Measurements from ENCODE around the gene PPT2.

Gene PPT2

DNA sequence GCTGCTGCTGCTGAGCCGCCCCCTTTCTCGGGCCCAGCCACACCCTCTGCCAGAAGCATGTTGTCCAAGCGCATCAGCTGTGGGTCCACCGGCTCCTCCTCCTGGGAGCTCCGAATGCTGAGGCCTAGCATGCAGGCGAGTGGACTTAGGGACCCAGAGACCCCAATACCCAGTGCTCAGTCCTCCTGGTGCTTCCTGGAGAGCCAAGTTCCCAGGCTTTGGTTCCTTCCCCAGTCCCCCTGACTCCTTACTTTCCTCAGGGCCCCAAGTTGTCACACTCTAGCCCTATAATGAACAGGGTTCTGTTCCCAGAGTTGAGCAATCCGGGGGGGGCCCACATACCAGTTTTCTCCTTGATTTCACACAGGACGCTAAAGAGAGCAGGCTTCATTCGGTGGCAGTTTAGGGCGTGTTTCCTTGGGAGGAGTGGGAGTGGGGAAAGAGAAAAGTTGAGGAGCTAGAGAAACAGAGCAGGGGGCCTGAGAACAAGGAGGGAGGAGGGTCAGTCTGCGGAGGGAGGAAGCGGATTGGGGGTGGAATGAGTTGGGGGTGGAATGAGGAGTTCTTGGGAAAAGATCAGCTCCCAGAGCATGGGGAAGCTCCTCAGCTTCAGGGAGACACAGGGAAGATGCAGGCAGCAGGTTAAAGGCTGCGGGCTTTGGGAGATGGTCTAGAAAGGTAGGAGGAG, 34.6 kb downstream of the PPT2 start:
- no peaks in the 10 kb centered on the region for H3K27me3 ChIP-seq (ENCODE audit: control insufficient read depth in 1 of 2, insufficient read depth in 1 of 2, low read length in 2 of 2)
- H3K18ac ChIP-seq (ENCODE audit: low read depth in 1 of 2, low read length in 2 of 2), result peak overlapping the region; percentile 16 to 81
- H4K91ac ChIP-seq (ENCODE audit: low read length), result no peak overlapping the region
- 34% methylated on average over 13 of the region's 13 CpGs for WGBS
- H3K14ac ChIP-seq (ENCODE audit: low read length in 2 of 2), result no peak overlapping the region
- no peak overlapping the region for H2BK12ac ChIP-seq (ENCODE audit: low read length in 2 of 2)
- H2AK5ac ChIP-seq (ENCODE audit: low read length, severe bottlenecking), result no peak overlapping the region
- no peak overlapping the region for H2BK15ac ChIP-seq (ENCODE audit: low read depth, poor library complexity, severe bottlenecking)
- peak overlapping the region; percentile 55 for H3K27ac ChIP-seq (ENCODE audit: low read length, poor library complexity, severe bottlenecking)
- no peak overlapping the region for H2AFZ ChIP-seq (ENCODE audit: low read depth, low read length)
- peak overlapping the region; percentile 94 for H3K9ac ChIP-seq (ENCODE audit: low read length)
- H4K8ac ChIP-seq (ENCODE audit: low read length), result no peak overlapping the region
- H3K23ac ChIP-seq (ENCODE audit: low read length in 2 of 2), result peak overlapping the region in 1 of 2 experiments; percentile 46
- H3K36me3 ChIP-seq (ENCODE audit: control insufficient read depth in 1 of 2, insufficient read depth in 2 of 2, low read depth in 1 of 2, low read length in 2 of 2), result peaks cover 33 to 36% of the 10 kb centered on the region in 2 experiments
- no peak overlapping the region for H2BK5ac ChIP-seq (ENCODE audit: low read depth, low read length, poor library complexity, severe bottlenecking)
- peak; percentile 48 for DNase-seq
- no peaks in the 10 kb centered on the region for H3K9me3 ChIP-seq (ENCODE audit: control insufficient read depth, low read length)
- peak overlapping the region; percentile 66 to 94 for H3K4me3 ChIP-seq (ENCODE audit: insufficient read depth in 1 of 2, low read depth in 1 of 2, low read length in 2 of 2)
- peaks cover 42% of the 10 kb centered on the region for H3K4me1 ChIP-seq (ENCODE audit: control insufficient read depth, insufficient read depth, low read depth, low read length)
- H3K4ac ChIP-seq (ENCODE audit: low read depth in 1 of 2, low read length in 2 of 2), result peak overlapping the region; percentile 20 to 87
- H3K79me1 ChIP-seq (replicated peaks; ENCODE audit: low read length, poor library complexity, severe bottlenecking), result peaks cover 20% of the 10 kb centered on the region
- H2BK120ac ChIP-seq (ENCODE audit: low read depth, low read length), result peak overlapping the region; percentile 61
- peak overlapping the region; percentile 81 for H3K4me2 ChIP-seq (ENCODE audit: low read length, poor library complexity, severe bottlenecking)

GRCh38 chr6:32189069-32189741, 35.3 kb downstream of the PPT2 start:
- peaks cover 27 to 29% of the 10 kb centered on the region in 2 experiments for H3K36me3 ChIP-seq (ENCODE audit: control insufficient read depth in 1 of 2, insufficient read depth in 2 of 2, low read depth in 1 of 2, low read length in 2 of 2)
- DNase-seq, result peak; percentile 14
- peak overlapping the region; percentile 48 for H4K8ac ChIP-seq (ENCODE audit: low read length)
- peak overlapping the region; percentile 55 for H3K27ac ChIP-seq (ENCODE audit: low read length, poor library complexity, severe bottlenecking)
- no peaks in the 10 kb centered on the region for H3K27me3 ChIP-seq (ENCODE audit: control insufficient read depth in 1 of 2, insufficient read depth in 1 of 2, low read length in 2 of 2)
- H3K18ac ChIP-seq (ENCODE audit: low read depth in 1 of 2, low read length in 2 of 2), result peak overlapping the region; percentile 81 to 84
- peak overlapping the region; percentile 94 for H3K9ac ChIP-seq (ENCODE audit: low read length)
- peak overlapping the region; percentile 99 for H2BK120ac ChIP-seq (ENCODE audit: low read depth, low read length)
- H3K23ac ChIP-seq (ENCODE audit: low read length in 2 of 2), result peak overlapping the region in 1 of 2 experiments; percentile 57
- H4K91ac ChIP-seq (ENCODE audit: low read length), result no peak overlapping the region
- H2AK5ac ChIP-seq (ENCODE audit: low read length, severe bottlenecking), result peak overlapping the region; percentile 74
- H3K9me3 ChIP-seq (ENCODE audit: control insufficient read depth, low read length), result no peaks in the 10 kb centered on the region
- 2% methylated on average over 7 of the region's 10 CpGs for WGBS
- peak overlapping the region; percentile 66 to 94 for H3K4me3 ChIP-seq (ENCODE audit: insufficient read depth in 1 of 2, low read depth in 1 of 2, low read length in 2 of 2)
- H3K4me1 ChIP-seq (ENCODE audit: control insufficient read depth, insufficient read depth, low read depth, low read length), result peaks cover 39% of the 10 kb centered on the region
- peak overlapping the region; percentile 84 to 87 for H3K14ac ChIP-seq (ENCODE audit: low read length in 2 of 2)
- peak overlapping the region; percentile 96 for H2BK15ac ChIP-seq (ENCODE audit: low read depth, poor library complexity, severe bottlenecking)
- H2BK12ac ChIP-seq (ENCODE audit: low read length in 2 of 2), result peak overlapping the region in 1 of 2 experiments; percentile 45
- H3K4ac ChIP-seq (ENCODE audit: low read depth in 1 of 2, low read length in 2 of 2), result peak overlapping the region; percentile 77 to 87
- H3K79me1 ChIP-seq (replicated peaks; ENCODE audit: low read length, poor library complexity, severe bottlenecking), result peaks cover 16% of the 10 kb centered on the region
- peak overlapping the region; percentile 40 for H2BK5ac ChIP-seq (ENCODE audit: low read depth, low read length, poor library complexity, severe bottlenecking)
- peak overlapping the region; percentile 81 for H3K4me2 ChIP-seq (ENCODE audit: low read length, poor library complexity, severe bottlenecking)
- no peak overlapping the region for H2AFZ ChIP-seq (ENCODE audit: low read depth, low read length)

- Histone ChIP-seq H3K27me3 (ENCODE audit: control insufficient read depth in 1 of 2, insufficient read depth in 1 of 2, low read length in 2 of 2) (no peaks in the 10 kb centered on the region), H3K9ac (ENCODE audit: low read length) (peak overlapping the region; percentile 94), H3K18ac (ENCODE audit: low read depth in 1 of 2, low read length in 2 of 2) (peak overlapping the region; percentile 81 to 84), H2BK5ac (ENCODE audit: low read depth, low read length, poor library complexity, severe bottlenecking) (no peak overlapping the region), H3K23ac (ENCODE audit: low read length in 2 of 2) (no peak overlapping the region), H4K8ac (ENCODE audit: low read length) (peak overlapping the region; percentile 48), H3K27ac (ENCODE audit: low read length, poor library complexity, severe bottlenecking) (peak overlapping the region; percentile 55), H3K9me3 (ENCODE audit: control insufficient read depth, low read length) (no peaks in the 10 kb centered on the region), H3K14ac (ENCODE audit: low read length in 2 of 2) (peak overlapping the region; percentile 84 to 87), H2BK12ac (ENCODE audit: low read length in 2 of 2) (no peak overlapping the region), H3K4me2 (ENCODE audit: low read length, poor library complexity, severe bottlenecking) (peak overlapping the region; percentile 81), H3K4me1 (ENCODE audit: control insufficient read depth, insufficient read depth, low read depth, low read length) (peaks cover 37% of the 10 kb centered on the region), H3K4me3 (ENCODE audit: insufficient read depth in 1 of 2, low read depth in 1 of 2, low read length in 2 of 2) (peak overlapping the region; percentile 66 to 94), H2AK5ac (ENCODE audit: low read length, severe bottlenecking) (no peak overlapping the region), H2BK15ac (ENCODE audit: low read depth, poor library complexity, severe bottlenecking) (peak overlapping the region; percentile 96), H3K36me3 (ENCODE audit: control insufficient read depth in 1 of 2, insufficient read depth in 2 of 2, low read depth in 1 of 2, low read length in 2 of 2) (peaks cover 24 to 27% of the 10 kb centered on the region in 2 experiments), H2BK120ac (ENCODE audit: low read depth, low read length) (peak overlapping the region; percentile 99), H4K91ac (ENCODE audit: low read length) (no peak overlapping the region), H3K4ac (ENCODE audit: low read depth in 1 of 2, low read length in 2 of 2) (peak overlapping the region; percentile 77 to 87), H2AFZ (ENCODE audit: low read depth, low read length) (no peak overlapping the region), H3K79me1 (replicated peaks; ENCODE audit: low read length, poor library complexity, severe bottlenecking) (peaks cover 14% of the 10 kb centered on the region)
- no peak for DNase-seq
- WGBS, result 2% methylated on average over 7 of the region's 23 CpGs
Measured at GRCh38 chr6:32189742-32190053, 35.8 kb downstream of the PPT2 start.
